NT2/D1 (cell line): Measurements from ENCODE around the gene RIPPLY2.

Experiments used
- SUZ12 ChIP-seq: IDR thresholded peaks from 2 replicates; pipeline ENCODE4 v1.6.1; 2011; ENCODE audit not compliant: insufficient read length, insufficient read depth; ENCODE audit errors: extremely low read depth
- ZNF274 ChIP-seq: IDR thresholded peaks from 2 replicates; pipeline ENCODE4 v1.6.1; 2011; ENCODE audit warnings: mild to moderate bottlenecking, low read depth, low read length

DNA sequence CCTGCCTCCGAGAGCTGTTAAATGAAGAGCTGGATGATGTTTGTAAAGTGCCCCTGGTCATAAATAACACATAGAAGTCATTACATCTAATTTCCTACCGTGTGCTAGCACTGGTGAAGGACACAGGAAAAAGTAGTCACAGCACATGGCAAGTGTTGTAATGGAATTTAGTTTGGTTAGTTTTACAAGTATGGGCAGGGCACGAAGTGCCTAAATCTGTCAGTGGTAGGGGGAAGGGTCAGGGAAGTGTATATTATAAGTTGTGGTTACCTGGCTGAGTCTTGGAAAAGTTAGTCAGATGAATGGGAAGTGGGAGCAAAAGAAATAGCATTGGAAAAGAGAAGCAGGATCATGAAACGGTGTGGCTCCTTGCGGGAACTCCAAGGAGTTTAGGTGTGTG is 1.6 kb downstream of the RIPPLY2 start:
- no peak for TF ChIP-seq ZNF274
- no peak for TF ChIP-seq SUZ12
